Uterus (tissue), 4 donors: ENCODE results near the gene SHISA9. TPM values are rescaled to one million over a fixed set of nuclear protein-coding genes. Genes with fewer than 3 reads are reported as not detected.

ENCODE experiments used
- DNase-seq, 2 donors: peaks; one replicate each; pipeline ENCODE4 v3.0.0-alpha.2; 2019 to 2020
- H3K27ac ChIP-seq, 2 donors: fragments of 200-600 bp; sonication (generic); 1 replicate in 1 of 2; 2 replicates in 1 of 2; pipeline ENCODE4 v1.5.1; 2016 to 2018
- H3K27me3 ChIP-seq, 2 donors: fragments of 200-600 bp; sonication (generic); one replicate each; pipeline ENCODE4 v1.5.1; 2018 to 2019; ENCODE audit warnings: control low read depth in 1 of 2
- H3K36me3 ChIP-seq, 2 donors: fragments of 200-600 bp; sonication (generic); one replicate each; pipeline ENCODE4 v1.5.1; 2019; ENCODE audit warnings: control low read depth in 1 of 2
- H3K4me1 ChIP-seq, 2 donors: fragments of 200-600 bp; sonication (generic); one replicate each; pipeline ENCODE4 v1.5.1; 2018 to 2019; ENCODE audit warnings: control low read depth in 1 of 2
- H3K4me3 ChIP-seq, 2 donors: fragments of 200-600 bp; sonication (generic); 1 replicate in 1 of 2; 2 replicates in 1 of 2; pipeline ENCODE4 v1.5.1; 2018 to 2019; ENCODE audit warnings: mild to moderate bottlenecking in 1 of 2
- H3K9me3 ChIP-seq, 2 donors: fragments of 200-600 bp; sonication (generic); one replicate each; pipeline ENCODE4 v1.5.1; 2019; ENCODE audit warnings: control low read depth in 1 of 2
- CTCF ChIP-seq, 4 experiments: fragments of 200-600 bp in 2 of 4; fragments of 450-650 bp in 2 of 4; sonication (generic) in 2 of 4; IDR thresholded peaks; one replicate each; pipeline ENCODE4 v1.5.1; 2016 to 2019; ENCODE audit warnings: antibody characterized with exemption in 4 of 4, mild to moderate bottlenecking in 2 of 4, moderate library complexity in 1 of 4
- POLR2A ChIP-seq, 2 donors: fragments of 450-650 bp; IDR thresholded peaks; one replicate each; pipeline ENCODE4 v1.6.1; 2016; ENCODE audit warnings: antibody characterized with exemption in 2 of 2, mild to moderate bottlenecking in 1 of 2, moderate library complexity in 1 of 2
- intact Hi-C: fragments of 100-400 bp; cut with DNase I; formaldehyde crosslinking; loops from one replicate; pipeline ENCODE4 v1.15.1; 2023; ENCODE audit warnings: low total_unique reads
- total RNA-seq, 4 donors: library from RNA; depleted of rRNA in 3 of 4; stranded (reverse); fragments of >200 nt in 3 of 4; gene quantifications; one replicate each; pipeline versions ENCODE4 v1.1.0 to v1.2.4, GENCODE V29; 2014 to 2023
- donor health status: DM: yes; HTN: yes; CAD: no.

Gene SHISA9
- total RNA-seq, 4 donors from 2014 or later: 0.27 TPM; not detected in 3

- intact Hi-C loops: no loop called here
- no peak for DNase-seq
- TF ChIP-seq CTCF (IDR thresholded peaks at IDR 0.05) (no peak), POLR2A (IDR thresholded peaks at IDR 0.05) (no peak)
These were observed 176.4 kb downstream of the SHISA9 start for GRCh38 chr16:13077816-13078215.

GRCh38 chr16:13080531-13080930 is 179.1 kb downstream of the SHISA9 start:
- no peaks in the 10 kb centered on the region for H3K9me3 ChIP-seq
- no peak for DNase-seq
- no peak overlapping the region for H3K27ac ChIP-seq
- no peaks in the 10 kb centered on the region for H3K36me3 ChIP-seq
- intact Hi-C loops: no loop called here
- no peaks in the 10 kb centered on the region for H3K4me1 ChIP-seq
- H3K27me3 ChIP-seq: no peaks in the 10 kb centered on the region
- TF ChIP-seq POLR2A (IDR thresholded peaks at IDR 0.05) (no peak), CTCF (IDR thresholded peaks at IDR 0.05) (no peak)
- H3K4me3 ChIP-seq: no peak overlapping the region

More at GRCh38 chr16:13077816-13078215, 176.4 kb downstream of the SHISA9 start:
- no peak overlapping the region for H3K27ac ChIP-seq
- H3K27me3 ChIP-seq: no peaks in the 10 kb centered on the region
- no peaks in the 10 kb centered on the region for H3K36me3 ChIP-seq
- no peaks in the 10 kb centered on the region for H3K4me1 ChIP-seq
- H3K9me3 ChIP-seq: no peaks in the 10 kb centered on the region
- no peak overlapping the region for H3K4me3 ChIP-seq

GRCh38 chr16:13081825-13082331 is 180.5 kb downstream of the SHISA9 start:
- Histone ChIP-seq H3K9me3 (no peaks in the 10 kb centered on the region), H3K4me3 (no peak overlapping the region), H3K4me1 (no peaks in the 10 kb centered on the region), H3K27ac (no peak overlapping the region), H3K36me3 (no peaks in the 10 kb centered on the region), H3K27me3 (no peaks in the 10 kb centered on the region)
- no peak for TF ChIP-seq CTCF (IDR thresholded peaks at IDR 0.05)
- TF ChIP-seq POLR2A (IDR thresholded peaks at IDR 0.05): no peak
- no peak for DNase-seq
- intact Hi-C loops: no loop called here

- H3K27me3 ChIP-seq: no peaks in the 10 kb centered on the region
- no peaks in the 10 kb centered on the region for H3K4me1 ChIP-seq
- DNase-seq: no peak
- no peak overlapping the region for H3K4me3 ChIP-seq
- TF ChIP-seq CTCF (IDR thresholded peaks at IDR 0.05) (no peak), POLR2A (IDR thresholded peaks at IDR 0.05) (no peak)
- H3K9me3 ChIP-seq: no peaks in the 10 kb centered on the region
- H3K27ac ChIP-seq: no peak overlapping the region
- no peaks in the 10 kb centered on the region for H3K36me3 ChIP-seq
- intact Hi-C loops: no loop called here
These were observed 182.3 kb downstream of the SHISA9 start for GRCh38 chr16:13083681-13084080.

- Histone ChIP-seq H3K4me1 (no peaks in the 10 kb centered on the region), H3K27me3 (no peaks in the 10 kb centered on the region), H3K36me3 (no peaks in the 10 kb centered on the region), H3K9me3 (no peaks in the 10 kb centered on the region), H3K4me3 (no peak overlapping the region), H3K27ac (no peak overlapping the region)
- DNase-seq: no peak
- intact Hi-C loops: no loop called here
- TF ChIP-seq POLR2A (IDR thresholded peaks at IDR 0.05) (no peak), CTCF (IDR thresholded peaks at IDR 0.05) (no peak)
These were observed 182.9 kb downstream of the SHISA9 start for GRCh38 chr16:13084331-13084730.
